ENCODE measurements around the gene SMPD1.

Gene SMPD1

DNA sequence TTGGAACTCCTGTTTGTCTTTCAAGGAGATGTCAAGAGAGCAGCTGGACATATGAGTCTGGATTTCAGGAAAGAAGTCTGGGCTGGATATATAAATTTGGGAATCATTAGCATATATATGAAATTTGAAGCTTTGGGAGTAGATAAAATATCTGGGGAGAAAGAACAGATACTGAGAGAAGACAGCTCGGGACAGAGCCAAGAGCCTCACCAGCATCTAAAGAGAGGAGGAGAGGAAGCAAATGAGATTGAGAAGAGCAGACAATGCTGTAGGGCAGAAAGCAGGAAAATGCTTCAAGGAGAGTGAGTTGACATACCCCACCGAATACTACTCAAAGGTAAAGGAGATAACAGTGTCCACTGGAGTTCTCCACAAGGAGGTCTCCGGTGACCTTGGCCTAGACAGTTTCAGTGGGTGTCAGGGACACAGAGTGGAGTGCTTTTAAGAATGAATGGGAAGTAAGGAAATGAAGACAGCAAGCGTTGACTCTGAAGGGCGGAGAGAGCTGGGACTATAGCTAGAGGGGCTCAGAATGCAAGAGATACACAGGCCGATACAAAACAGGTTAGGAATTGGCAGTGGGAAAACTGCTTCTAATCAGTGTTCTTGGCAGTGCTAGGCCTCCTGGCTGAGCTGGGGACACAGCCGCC, 27.8 kb downstream of the SMPD1 start:
- no peak for DNase-seq

GRCh38 chr11:6418557-6419008, 28.3 kb downstream of the SMPD1 start:
- DNase-seq = no peak

DNA sequence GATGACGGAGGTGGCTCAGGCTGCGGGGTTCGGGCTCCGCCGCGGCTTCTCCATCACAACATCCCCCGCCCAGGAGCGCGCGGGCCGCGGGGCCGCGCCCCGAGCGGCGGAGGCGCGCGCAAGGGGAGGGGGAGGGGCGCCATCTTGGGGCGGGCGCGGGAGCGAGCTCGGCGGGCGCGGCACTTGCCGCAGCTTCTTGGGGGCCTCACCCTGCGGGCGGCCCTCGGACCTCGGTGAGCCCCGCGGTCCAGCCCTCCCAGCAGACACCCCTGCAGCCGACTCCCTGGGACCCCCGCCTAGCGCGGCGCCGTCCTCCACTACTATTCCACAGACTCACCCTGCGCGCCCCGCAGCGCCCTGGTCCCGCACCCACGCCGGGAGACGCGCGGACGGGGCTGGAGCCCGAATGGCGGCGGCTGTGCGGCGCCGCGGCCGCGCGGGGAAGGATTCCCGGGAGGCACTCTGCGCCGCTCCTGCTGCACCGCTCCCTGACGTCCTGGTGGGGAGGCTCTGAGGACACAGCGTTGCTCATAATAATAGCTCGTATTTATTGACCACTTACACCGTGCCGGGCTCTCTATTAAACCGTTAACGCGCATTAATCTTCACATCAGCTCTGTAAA, 28.8 kb downstream of the SMPD1 start, which contains the start of gene APBB1:
APBB1 (minus strand) TSS at position 86 of the 623 bp plus-strand sequence. CDS start 7,747 bp downstream, outside the sequence.
- DNase-seq = peak; percentile 61

GRCh38 chr11:6420677-6421076, 30.4 kb downstream of the SMPD1 start:
- no peak for DNase-seq

GRCh38 chr11:6427516-6427915, 37.2 kb downstream of the SMPD1 start:
- no peak for DNase-seq

- DNase-seq = no peak
Measured at GRCh38 chr11:6431861-6432260, 41.6 kb downstream of the SMPD1 start.

DNA sequence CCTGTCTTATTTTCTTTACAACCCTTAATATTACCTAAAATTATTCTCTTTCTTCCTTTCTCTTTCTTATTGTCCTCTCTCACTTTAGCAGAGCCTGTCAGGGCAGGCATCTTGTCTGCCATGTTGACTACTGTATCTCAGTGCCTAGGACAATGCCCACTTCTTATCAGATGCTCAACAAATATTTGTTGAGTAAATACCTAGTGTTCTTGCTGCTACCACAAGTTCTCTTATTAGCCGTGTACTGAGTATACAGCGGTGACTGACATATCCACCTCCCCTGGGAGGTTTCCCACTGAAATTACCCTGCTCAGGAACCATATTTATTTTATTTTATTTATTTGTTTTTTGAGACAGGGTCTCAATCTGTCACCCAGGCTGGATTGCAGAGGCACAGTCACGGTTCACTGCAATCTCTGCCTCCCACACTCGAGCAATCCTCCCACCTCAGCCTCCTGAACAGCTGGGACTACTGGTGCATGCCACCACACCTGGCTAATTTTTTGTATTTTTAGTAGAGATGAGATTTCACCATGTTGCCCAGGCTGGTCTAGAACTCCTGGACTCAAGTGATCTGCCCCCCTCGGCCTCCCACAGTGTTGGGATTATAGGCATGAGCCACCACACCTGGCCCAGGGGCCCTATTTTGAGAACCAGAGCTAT, 43.9 kb downstream of the SMPD1 start:
- DNase-seq = no peak

DNA sequence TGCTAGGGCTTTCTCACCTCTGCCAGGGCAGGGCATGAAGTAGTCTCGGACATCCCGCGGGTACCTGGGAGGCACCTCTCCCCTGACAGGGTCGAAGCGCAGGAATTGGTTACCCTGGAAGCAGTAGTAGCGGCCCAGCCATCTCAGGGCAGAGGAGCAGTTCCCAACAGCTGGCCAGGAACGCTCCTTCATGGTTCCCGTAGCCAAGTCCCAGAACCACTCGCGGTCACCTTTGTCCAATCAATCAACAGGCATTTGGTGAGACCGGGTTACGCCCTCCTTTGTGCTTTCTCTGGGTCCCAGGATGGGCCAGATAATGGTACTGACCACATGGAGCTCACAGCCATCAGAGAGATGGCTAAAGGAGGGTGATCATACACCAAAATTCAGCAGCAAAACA, 47.1 kb downstream of the SMPD1 start:
- DNase-seq = no peak

DNA sequence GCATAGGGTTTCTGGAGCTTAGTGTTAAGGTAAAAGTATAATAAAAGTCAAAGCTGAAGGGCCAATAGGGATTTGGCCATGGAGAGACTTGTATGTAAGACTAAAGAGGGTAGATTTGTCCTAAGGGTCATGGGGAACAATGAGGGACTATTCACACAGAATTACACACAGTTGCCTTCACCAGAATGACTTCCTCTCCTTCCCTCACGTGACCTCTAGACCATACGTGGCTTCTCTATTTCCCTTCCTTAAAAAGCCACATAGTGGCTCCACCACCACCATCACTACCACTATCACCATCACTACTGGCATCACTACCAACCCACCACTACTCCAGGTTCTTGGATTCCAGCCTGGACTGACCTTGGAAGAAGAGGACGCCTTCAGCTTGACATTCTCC, 47.7 kb downstream of the SMPD1 start:
- DNase-seq = no peak

DNA sequence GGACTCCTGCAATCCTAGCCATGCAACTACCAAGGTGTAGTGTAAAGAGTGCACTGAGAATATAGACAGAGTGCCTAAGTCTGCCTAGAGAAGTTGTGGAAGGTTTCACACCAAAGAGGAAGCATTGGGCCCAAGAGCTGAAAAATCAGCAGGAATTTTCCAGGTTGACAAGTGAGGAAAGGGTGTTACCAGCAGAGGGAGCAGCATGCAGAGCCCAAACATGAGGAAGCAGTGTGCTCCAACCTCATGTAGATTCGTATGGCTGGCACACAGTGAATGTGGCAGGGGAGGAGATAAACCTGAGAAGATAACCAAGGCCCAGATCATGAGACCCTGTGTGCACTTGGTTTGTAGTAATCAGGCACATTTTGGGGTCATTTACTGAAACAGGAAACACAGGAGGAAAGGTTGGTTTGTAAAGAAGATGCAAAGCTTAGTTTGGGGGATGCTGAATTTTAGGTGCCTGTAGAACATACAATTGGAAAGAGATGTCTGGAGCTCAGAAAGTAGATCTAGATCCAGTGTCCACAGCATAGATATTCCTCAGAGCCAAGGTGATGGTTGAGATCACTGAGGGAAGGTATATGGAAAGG, 48.8 kb downstream of the SMPD1 start:
- DNase-seq = peak; percentile 32

DNA sequence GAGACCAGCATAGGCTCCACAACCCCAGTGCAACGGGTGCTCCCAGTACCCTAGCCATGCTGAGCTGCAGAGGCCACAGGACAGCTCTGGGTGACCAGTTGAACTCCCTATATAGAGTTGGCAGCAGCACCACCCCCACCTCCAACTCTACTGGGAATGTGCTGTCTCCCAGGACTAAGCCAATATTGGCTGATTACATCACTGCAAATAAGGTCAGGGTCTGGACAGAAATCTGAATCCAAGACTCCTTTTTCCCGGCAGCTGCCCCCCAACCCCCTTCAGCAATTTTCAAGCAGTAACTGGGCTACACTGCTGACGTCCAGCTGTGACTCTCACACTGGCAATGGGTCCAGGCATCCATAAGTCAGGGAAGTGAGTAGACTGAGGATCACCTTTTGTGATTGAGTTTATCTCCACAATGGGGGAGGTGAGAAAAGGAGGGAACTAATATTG, 50.7 kb downstream of the SMPD1 start, which contains the start of gene HPX:
HPX (minus strand) TSS at position 82 of the 453 bp plus-strand sequence; CDS start at position 58, 24 bp downstream.
- no peak for DNase-seq

GRCh38 chr11:6442441-6442840, 52.2 kb downstream of the SMPD1 start:
- DNase-seq = no peak

GRCh38 chr11:6443269-6444003, 53.2 kb downstream of the SMPD1 start:
- no peak for DNase-seq
